GM12878 (cell line): ENCODE results near the gene GALNT16. TPM values are rescaled to one million over a fixed set of nuclear protein-coding genes. Genes with fewer than 3 reads are reported as not detected.

Experiments used
- ATAC-seq: fragments of 200-7000 bp; cut with Tn5 transposase; 3 replicates; pipeline ENCODE4 v1.9.1; 2020; ENCODE audit warnings: mild to moderate bottlenecking, moderate library complexity
- BruUV-seq: library from RNA; stranded (reverse); fragments of 400-500 nt; replicated peaks from 2 replicates; lab custom pipeline; 2021; lab: Mats Ljungman, UMichigan
- CTCF ChIA-PET: fragments of 300-600 bp; sonication (Branson Sonifier 250); formaldehyde crosslinking; extraction: SDS; loops from one replicate; lab custom pipeline; 2021; ENCODE audit warnings: inconsistent platforms; lab: Yijun Ruan, JAX
- POLR2A ChIA-PET: fragments of 350-600 bp; formaldehyde crosslinking; extraction: SDS; loops from one replicate; lab custom pipeline; 2021; ENCODE audit warnings: inconsistent platforms; lab: Charles Lee
- RAD21 ChIA-PET: fragments of 300-600 bp; sonication (Branson Sonifier 250); formaldehyde crosslinking; loops from one replicate; lab custom pipeline; 2023; ENCODE audit warnings: antibody characterized with exemption; ENCODE audit not compliant: unreplicated experiment; lab: Charles Lee
- SMC1A ChIA-PET: fragments of 300-600 bp; sonication (Branson Sonifier 250); formaldehyde crosslinking; loops from one replicate; lab custom pipeline; 2023; ENCODE audit not compliant: unreplicated experiment, uncharacterized antibody; lab: Charles Lee
- DNase-seq: peaks from one replicate; pipeline ENCODE4 v3.0.0-alpha.2; 2011; ENCODE audit warnings: low read depth, low spot score
- FAIRE-seq: peaks from 3 replicates; lab custom pipeline; 2011; peaks lifted over from hg19 to GRCh38; lab: Jason Lieb, UNC
- H2AFZ ChIP-seq: 2 replicates; pipeline ENCODE4 v1.6.0; 2011; ENCODE audit warnings: low read depth, low read length, control low read depth; ENCODE audit not compliant: control insufficient read depth
- H3K27ac ChIP-seq: 2 replicates; pipeline ENCODE4 v1.5.1; 2011; ENCODE audit warnings: control low read depth; ENCODE audit not compliant: control insufficient read depth, insufficient read depth
- H3K27me3 ChIP-seq, 2 experiments: replicated peaks in 1 of 2; 2 replicates each; pipeline versions ENCODE4 v1.6.0 to v1.6.1; 2011; ENCODE audit warnings: low read length in 1 of 2; ENCODE audit not compliant: control insufficient read depth in 2 of 2, insufficient read depth in 2 of 2
- H3K36me3 ChIP-seq, 2 experiments: 2 replicates each; pipeline ENCODE4 v1.5.1; 2011; ENCODE audit warnings: low read length in 1 of 2; ENCODE audit not compliant: control insufficient read depth in 2 of 2, insufficient read depth in 2 of 2
- H3K4me1 ChIP-seq: 2 replicates; pipeline ENCODE4 v1.6.1; 2011; ENCODE audit warnings: mild to moderate bottlenecking, low read length, moderate library complexity, mixed read lengths; ENCODE audit not compliant: control insufficient read depth, insufficient read depth
- H3K4me2 ChIP-seq: 2 replicates; pipeline ENCODE4 v1.6.0; 2011; ENCODE audit warnings: control low read depth; ENCODE audit not compliant: control insufficient read depth, insufficient read depth
- H3K4me3 ChIP-seq: fragments of 200-600 bp; sonication (generic); 2 replicates; pipeline ENCODE4 v1.5.1; 2016
- H3K79me2 ChIP-seq: 2 replicates; pipeline ENCODE4 v1.6.0; 2011; ENCODE audit warnings: low read length; ENCODE audit not compliant: control insufficient read depth, insufficient read depth
- H3K9ac ChIP-seq: 2 replicates; pipeline ENCODE4 v1.8.0; 2011; ENCODE audit warnings: low read length, control low read depth, mixed read lengths; ENCODE audit not compliant: control insufficient read depth, insufficient read depth
- H3K9me3 ChIP-seq: replicated peaks from 3 replicates; pipeline ENCODE4 v1.5.1; 2011; ENCODE audit warnings: mild to moderate bottlenecking, low read length; ENCODE audit not compliant: control insufficient read depth, insufficient read depth
- H4K20me1 ChIP-seq: 2 replicates; pipeline ENCODE4 v1.6.0; 2011; ENCODE audit not compliant: control insufficient read depth, insufficient read depth
- EGR1 ChIP-seq, 2 experiments: IDR thresholded peaks; 1 replicate in 1 of 2; 2 replicates in 1 of 2; pipeline ENCODE4 v1.6.1; 2011 to 2012; ENCODE audit warnings: low read depth in 2 of 2, low read length in 2 of 2, borderline replicate concordance in 1 of 2, mild to moderate bottlenecking in 1 of 2, moderate library complexity in 1 of 2
- KAT2A ChIP-seq: conservative IDR thresholded peaks from 2 replicates; pipeline ENCODE4 v1.6.1; 2011; ENCODE audit warnings: low read depth, low read length; ENCODE audit not compliant: control insufficient read depth
- MTA3 ChIP-seq: IDR thresholded peaks from 2 replicates; pipeline ENCODE4 v1.6.1; 2012; ENCODE audit warnings: low read length, inconsistent platforms, borderline replicate concordance
- RBBP5 ChIP-seq: fragments of 200-600 bp; sonication (generic); conservative IDR thresholded peaks from 2 replicates; pipeline ENCODE4 v1.6.1; 2016
- ZBTB40 ChIP-seq: fragments of 450-650 bp; IDR thresholded peaks from 2 replicates; pipeline ENCODE4 v1.6.1; 2016; ENCODE audit warnings: mild to moderate bottlenecking, moderate library complexity, borderline replicate concordance
- ZNF207 ChIP-seq: fragments of 450-650 bp; IDR thresholded peaks from 2 replicates; pipeline ENCODE4 v1.6.1; 2014; ENCODE audit warnings: antibody characterized with exemption, mild to moderate bottlenecking, borderline replicate concordance
- WGBS: methylation state at CpG from one replicate; pipeline ENCODE4 v1.1.6; 2016; ENCODE audit warnings: low lambda C conversion rate; ENCODE audit not compliant: insufficient replicate concordance, insufficient coverage; ENCODE audit errors: missing lambda C conversion rate; 5-methylcytosine and 5-hydroxymethylcytosine counted together
- in situ Hi-C: fragments of 300-500 bp; cut with MboI; formaldehyde crosslinking; loops from 9 replicates; pipeline ENCODE4 v1.14.3; 2018; ENCODE audit warnings: mixed read lengths
- intact Hi-C: fragments of 100-400 bp; cut with micrococcal nuclease; formaldehyde crosslinking; loops from one replicate; pipeline ENCODE4 v1.14.2; 2022; ENCODE audit not compliant: unreplicated experiment
- polyA plus RNA-seq, 11 experiments: library from polyadenylated mRNA; depleted of rRNA in 4 of 11; unstranded in 6 of 11; stranded (reverse) in 5 of 11; fragments of >200 nt; fragmentation: Nextera tagmentation in 4 of 11; fragmentation: Illumina TruSeq in 1 of 11; extraction: Ambion mirVana in 4 of 11; extraction: Trizol in 1 of 11; gene quantifications; 1 replicate in 1 of 11; 2 replicates in 10 of 11; pipeline versions ENCODE4 v1.2.1 to v1.2.3, GENCODE V29; 2011 to 2016; ENCODE audit warnings: inconsistent platforms in 2 of 11, missing spikeins in 2 of 11, low read depth in 1 of 11
- total RNA-seq, 4 experiments: library from RNA; depleted of rRNA in 3 of 4; stranded (reverse); fragments of >200 nt in 3 of 4; fragmentation: Illumina TruSeq in 1 of 4; extraction: Trizol in 1 of 4; gene quantifications; 2 replicates each; pipeline versions ENCODE4 v1.2.1 to v1.2.3, GENCODE V29; 2013 to 2021

GALNT16 gene
- total and polyA plus RNA-seq, 10 of the 15 experiments (the other 5 are each of a cell fraction or from before 2014, with no cell fraction given), result under 0.01 to 0.08 (median 0.03) TPM; not detected in 3

- Histone ChIP-seq H2AFZ (no peak overlapping the region), H3K79me2 (no peaks in the 10 kb centered on the region), H3K4me2 (no peak overlapping the region)
- 58% methylated on average over 9 of the region's 9 CpGs for WGBS
- POLR2A ChIA-PET, result interaction anchor here (0.6 kb wide), 1 partner anchor 106 kb away, joined by 4 read pairs; no protein-coding TSS in a partner anchor
- RAD21 ChIA-PET, result no interaction called here
- CTCF ChIA-PET, result no interaction called here
- in situ Hi-C loops, result no loop called here
- TF ChIP-seq EGR1 (IDR thresholded peaks at IDR 0.05; ENCODE audit: borderline replicate concordance in 1 of 2, low read depth in 2 of 2, low read length in 2 of 2) (no peak), RBBP5 (no peak), KAT2A (no peak), ZNF207 (no peak), MTA3 (no peak), ZBTB40 (no peak)
- TF ChIP-seq, all 136 proteins: peak for 0
- Histone ChIP-seq H3K9me3 (no peaks in the 10 kb centered on the region), H4K20me1 (no peaks in the 10 kb centered on the region), H3K4me1 (no peaks in the 10 kb centered on the region), H3K27me3 (no peaks in the 10 kb centered on the region; a peak in 1 of 4 replicates), H3K9ac (no peak overlapping the region), H3K27ac (no peak overlapping the region), H3K4me3 (no peak overlapping the region), H3K36me3 (no peaks in the 10 kb centered on the region)
- no TSS peak for BruUV-seq
- SMC1A ChIA-PET, result no interaction called here
- FAIRE-seq (no peak), DNase-seq (no peak), ATAC-seq (no peak)
- intact Hi-C loops, result no loop called here
Measured at GRCh38 chr14:69324341-69324931, 64.5 kb downstream of the GALNT16 start.
